A172 (cell line): Measurements from ENCODE around the gene RHOF. TPM values are rescaled to one million over a fixed set of nuclear protein-coding genes. Genes with fewer than 3 reads are reported as not detected.

ENCODE experiments used
- DNase-seq: peaks from one replicate; pipeline ENCODE4 v3.0.0-alpha.2; 2015; ENCODE audit warnings: low spot score
- total RNA-seq: library from RNA; depleted of rRNA; stranded (reverse); fragments of >200 nt; shearing (Covaris generic); gene quantifications from 2 replicates; pipeline ENCODE4 v1.2.3, GENCODE V29; 2014; rRNA removed

Gene RHOF, protein sequence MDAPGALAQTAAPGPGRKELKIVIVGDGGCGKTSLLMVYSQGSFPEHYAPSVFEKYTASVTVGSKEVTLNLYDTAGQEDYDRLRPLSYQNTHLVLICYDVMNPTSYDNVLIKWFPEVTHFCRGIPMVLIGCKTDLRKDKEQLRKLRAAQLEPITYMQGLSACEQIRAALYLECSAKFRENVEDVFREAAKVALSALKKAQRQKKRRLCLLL
- 1.8 and 2.7 TPM in 2 replicates for total RNA-seq

DNA sequence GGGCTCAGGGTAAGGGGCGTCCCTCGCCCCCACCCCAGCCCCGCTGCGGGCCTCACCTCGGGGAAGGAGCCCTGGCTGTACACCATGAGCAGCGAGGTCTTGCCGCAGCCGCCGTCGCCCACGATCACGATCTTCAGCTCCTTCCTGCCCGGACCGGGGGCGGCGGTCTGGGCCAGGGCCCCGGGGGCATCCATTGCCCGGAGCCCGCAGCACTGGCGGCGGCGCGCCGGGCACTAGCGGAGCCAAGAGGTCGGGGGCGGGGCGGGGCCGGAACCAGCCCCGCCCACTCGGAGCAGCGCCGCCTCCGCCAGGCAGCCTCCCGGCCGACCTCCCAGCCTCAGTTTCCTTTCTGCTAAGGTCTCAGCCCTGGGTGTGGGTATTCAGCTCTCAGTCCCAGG is at the start of gene RHOF:
TSS of gene RHOF (minus strand) at position 249 of the 398 bp plus-strand sequence. CDS start at position 194, 55 bp downstream.
- no peak for DNase-seq

DNA sequence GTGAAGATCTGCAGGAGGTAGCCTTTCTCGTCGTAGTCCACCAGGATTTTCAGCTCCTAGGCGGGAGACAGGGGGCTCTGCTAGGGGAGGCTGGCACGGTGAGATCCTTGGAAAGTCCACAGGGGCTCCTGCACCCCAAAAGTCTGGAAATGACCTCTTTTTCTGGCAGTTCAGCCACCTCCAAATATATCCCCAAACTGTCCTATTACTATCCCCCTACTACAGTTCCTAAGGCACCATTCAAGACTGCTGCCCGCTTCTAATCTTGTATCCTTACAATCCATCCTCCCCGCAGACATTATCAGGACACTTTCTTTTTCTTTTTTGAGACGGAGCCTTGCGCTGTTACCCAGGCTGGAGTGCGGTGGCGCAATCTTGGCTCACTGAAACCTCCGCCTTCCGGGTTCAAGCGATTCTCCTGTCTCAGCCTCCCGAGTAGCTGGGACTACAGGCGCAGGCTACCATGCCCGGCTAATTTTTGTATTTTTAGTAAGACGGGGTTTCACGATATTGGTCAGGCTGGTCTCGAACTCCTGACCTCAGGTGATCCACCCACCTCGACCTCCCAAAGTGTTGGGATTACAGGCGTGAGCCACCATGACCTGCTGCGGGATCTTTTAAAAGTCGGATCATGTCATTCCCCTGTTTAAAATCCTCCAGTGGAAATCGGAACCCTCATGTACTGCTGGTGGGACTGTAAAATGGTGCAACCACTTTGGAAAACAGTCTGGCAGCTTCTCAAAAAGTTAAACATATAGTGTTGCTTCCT is 46.7 kb upstream of the RHOF start:
- DNase-seq: no peak

DNA sequence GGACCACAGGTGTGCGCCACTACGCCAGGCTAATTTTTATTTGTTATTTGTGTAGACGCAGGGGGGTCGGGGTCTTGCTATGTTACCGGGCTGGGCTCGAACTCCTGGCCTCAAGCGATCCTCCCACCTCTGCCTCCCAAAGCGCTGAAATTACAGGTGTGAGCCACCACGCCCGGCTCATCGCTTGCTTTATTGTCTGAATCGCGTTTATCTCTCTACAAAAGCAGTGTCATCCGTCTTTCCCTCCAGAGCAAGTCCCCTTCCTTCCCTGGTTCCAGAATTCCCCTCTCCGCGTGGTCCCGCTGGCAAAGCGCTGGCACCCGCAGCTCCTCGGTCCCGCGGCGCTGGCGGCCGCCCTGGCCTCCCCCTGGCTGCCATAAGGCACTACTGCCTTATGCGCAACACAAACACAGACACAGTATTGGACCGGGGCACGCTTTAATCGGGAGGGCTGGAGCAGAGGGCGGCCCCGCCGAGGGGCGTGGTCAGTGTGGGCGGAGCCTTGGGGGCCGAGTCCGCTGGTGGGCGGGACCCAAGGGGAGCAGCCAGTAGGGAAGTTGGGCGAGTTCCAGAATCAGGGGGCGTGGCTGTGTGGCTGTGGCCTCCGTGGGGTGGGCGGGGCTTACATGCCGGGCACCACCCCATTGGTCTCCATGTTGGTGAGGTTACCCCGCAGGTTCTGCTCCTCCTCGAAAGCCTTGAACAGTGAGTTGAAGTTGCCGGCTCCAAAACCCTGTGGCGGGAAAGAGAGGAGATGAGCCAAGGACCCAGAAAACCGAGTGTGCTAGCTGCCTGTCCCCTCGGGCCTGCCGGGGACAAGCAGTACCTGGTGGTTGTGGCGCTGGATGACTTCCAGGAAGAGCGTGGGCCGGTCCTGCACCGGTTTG is 45.9 kb upstream of the RHOF start:
- DNase-seq: peak; percentile 97

DNA sequence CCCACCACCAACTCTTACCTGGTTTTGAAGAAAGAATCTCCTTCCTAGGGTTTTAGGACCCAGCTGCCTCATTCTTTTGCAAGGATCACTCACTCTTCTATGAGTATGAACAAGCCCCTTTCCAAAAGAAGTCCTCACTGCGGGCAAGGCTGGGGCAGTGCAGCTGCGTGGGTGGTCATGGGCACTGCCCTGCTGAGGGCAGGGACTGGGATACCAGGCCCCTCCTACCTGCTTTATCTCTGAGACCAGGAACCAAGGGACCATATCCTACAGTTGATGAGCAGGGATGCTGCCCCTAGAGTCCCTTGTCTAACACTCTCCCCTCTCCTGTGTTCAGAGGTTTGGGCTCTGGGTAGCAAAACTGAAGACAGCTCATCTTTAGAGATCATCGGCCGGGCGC is 44.6 kb upstream of the RHOF start:
- no peak for DNase-seq

DNA sequence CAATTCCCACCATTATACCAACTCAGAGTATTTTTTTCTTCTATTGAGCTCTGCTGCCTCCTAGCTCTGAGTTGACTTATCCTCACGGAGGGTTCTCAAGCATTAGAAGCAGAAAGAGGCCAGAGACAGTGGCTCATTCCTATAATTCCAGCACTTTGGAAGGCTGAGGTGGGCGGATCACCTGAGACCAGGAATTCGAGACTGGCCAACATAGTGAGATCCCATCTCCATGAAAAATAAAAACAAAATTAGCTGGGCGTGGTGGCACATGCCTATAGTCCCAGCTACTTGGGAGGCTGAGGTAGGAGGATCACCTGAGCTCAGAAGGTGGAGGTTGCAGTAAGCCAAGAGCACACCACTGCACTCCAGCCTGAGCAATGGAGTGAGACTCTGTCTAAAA is 44.2 kb upstream of the RHOF start:
- no peak for DNase-seq

DNA sequence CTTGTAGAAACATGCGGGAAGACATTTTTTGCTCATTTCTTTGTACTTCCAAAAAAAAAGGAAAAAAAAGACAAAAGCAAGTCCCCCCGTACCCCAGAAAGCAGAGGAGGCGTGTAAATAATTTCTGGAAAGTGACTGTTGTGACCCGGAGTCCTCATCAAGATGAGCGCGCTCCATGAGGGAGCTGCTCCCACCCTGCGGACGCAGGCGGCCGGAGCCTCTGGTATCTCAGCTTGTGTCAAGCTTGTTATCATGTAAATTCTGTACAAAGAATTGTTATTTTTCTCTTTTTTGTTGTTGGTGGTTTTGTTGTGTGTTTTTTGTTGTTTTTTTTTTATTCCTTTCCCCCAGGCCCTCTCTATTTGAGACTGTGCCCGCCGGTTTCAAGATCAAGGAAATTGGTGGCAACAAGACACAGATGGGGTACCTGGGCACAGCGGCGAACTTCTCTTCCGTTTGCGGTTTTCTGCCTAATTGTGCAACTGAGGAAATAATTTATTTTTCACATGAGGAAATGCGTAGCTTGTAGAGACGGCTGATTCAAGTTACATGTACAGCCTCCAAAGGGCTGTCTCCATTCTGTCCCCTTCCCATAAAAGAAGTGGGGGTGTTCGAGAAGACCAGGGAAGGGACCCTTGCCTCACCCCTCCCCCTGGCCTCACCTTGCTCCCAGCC is 38.2 kb upstream of the RHOF start:
- no peak for DNase-seq

DNA sequence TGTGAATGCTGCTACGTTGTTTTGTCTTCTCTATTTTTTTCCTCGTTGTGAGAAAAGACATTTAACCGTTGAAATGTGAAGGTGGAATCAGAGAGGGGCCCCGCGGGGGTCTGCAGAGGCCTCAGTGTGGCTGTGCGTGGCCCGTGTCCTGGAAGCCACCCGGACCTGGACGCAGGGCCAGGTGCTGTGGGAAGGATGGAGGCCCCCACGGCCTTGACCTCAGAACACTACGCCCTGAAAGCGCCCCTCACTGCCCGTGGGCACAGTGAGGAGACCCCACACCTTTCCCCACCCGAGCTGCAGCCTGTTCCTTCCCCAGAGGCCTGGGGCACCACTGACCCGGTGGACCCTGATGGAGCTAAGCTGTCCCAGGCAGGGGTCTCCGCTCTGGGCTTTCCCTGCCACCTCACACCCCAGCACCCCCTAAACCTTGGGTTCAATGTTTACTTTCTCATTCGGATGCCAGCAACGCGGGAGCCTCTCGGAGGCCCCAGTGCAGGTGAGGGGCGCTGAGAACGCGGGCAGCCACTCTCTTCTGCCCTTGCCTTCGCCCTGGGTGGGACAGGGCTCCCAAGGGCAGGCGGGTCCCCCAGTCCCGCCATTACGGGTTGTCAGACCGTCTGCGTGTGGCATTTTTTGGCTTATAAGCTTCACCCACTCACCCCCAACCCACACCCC is 37.2 kb upstream of the RHOF start:
- no peak for DNase-seq

DNA sequence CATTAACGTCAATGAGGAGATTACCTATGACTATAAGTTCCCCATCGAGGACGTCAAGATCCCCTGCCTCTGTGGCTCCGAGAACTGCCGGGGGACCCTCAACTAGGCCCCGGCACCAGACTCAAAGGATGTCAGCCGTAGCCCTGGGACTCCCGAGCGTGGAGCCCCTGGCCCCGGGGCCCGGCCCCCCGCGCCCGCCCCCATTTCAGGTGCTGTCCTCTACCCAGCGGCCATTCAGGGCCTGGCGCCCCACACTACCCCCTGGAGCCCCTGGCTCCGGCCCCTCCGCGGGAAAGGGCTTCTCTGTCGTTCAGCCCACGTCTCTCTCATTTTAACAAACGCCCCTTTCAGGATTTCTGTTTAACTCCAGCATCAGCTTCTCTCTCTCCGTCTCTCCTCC is 36.6 kb upstream of the RHOF start:
- DNase-seq: no peak

DNA sequence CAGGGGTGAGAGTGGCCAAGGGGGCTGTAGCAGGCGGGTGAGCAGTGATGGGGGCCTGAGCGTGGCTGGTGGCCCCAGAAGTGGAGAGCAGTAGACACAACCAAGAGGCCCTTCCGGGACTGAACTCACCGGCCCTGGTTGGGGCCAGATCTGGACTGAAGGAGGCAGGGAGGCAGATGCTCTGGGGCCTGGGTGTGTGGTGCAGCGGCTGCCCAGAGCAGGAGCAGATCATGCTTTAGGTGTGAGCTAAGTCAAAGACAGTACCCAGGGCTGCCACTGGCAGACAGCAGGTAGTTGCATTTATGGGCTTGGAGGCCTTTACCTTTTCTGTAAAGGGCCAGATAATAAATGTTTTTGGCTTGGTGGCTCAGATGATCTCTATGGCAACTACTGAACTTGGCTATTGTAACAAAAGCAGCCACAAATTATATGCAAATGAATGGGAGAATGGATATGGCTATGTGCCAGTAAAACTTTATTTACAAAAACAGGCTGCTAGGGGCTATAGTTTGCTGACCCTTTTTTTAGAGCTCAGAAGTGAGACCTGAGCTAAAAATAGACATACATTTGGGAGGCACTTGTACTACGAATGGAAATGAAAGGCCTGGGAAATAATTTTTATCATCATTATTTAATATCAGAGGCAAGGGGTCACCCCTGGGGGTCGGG is 35.9 kb upstream of the RHOF start:
- no peak for DNase-seq

DNA sequence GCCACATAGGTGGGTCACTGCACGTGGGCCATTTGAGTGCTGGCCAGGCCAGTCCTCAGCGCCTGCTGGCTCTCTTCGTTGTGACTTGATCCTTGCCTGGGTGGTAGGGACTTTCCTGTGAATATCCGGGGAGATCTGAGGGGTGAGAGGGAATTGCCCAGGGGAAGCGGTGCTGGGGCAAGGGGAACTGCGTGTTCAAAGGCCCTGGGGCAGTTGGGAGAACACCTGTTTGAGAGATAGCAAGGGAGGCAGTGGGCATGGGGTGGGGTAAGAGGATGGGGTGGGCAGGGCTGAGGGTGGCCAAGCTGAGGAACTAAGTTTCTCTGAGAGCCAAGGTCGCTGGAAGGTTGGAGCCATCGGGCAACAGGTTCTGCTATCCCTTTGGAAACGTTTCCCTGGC is 35.3 kb upstream of the RHOF start:
- DNase-seq: no peak

DNA sequence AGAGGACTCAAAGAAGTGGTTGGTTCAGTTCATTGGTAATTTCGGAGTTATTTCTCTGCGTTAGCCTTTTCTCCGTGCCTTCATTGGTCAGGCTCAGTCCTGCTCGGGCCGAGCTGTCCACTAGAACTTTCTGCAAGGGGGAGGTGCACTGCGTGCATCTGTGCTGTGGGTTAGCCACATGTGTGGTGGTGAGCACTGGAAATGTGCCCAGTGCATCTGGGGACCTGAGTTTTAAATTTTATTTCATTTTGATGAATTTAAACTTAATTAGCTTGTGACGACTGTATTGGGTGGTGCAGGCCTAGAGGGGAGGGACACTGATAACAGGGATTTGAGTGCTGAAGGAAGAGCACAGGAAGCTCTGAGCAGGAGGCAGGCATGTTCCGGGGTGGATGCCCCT is 34.8 kb upstream of the RHOF start:
- no peak for DNase-seq

DNA sequence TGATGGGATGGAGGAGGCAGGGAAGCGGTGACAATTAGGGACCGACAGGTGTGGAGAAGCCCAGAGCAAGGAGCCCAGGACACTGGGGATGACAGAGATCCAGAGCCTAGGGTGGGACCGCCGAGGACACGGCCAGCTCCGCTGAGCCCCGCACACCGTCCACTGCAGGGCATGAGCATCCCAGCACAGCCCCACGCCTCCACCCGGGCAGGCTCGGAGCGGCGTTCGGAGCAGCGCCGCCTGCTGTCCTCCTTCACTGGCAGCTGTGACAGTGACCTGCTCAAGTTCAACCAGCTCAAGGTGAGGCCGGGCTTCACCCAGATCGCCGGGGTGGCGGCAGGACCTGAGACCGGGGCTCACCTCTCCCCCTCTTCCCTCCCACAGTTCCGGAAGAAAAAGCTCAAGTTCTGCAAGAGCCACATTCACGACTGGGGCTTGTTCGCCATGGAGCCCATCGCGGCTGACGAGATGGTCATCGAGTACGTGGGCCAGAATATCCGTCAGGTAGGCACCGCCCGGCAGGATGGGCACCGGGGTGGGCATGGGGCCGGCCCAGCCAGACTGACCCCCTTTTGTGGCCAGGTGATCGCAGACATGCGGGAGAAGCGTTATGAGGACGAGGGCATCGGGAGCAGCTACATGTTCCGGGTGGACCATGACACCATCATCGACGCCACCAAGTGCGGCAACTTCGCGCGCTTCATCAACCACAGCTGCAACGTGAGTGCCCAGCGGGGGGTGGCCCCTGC is 34.0 kb upstream of the RHOF start:
- DNase-seq: no peak

DNA sequence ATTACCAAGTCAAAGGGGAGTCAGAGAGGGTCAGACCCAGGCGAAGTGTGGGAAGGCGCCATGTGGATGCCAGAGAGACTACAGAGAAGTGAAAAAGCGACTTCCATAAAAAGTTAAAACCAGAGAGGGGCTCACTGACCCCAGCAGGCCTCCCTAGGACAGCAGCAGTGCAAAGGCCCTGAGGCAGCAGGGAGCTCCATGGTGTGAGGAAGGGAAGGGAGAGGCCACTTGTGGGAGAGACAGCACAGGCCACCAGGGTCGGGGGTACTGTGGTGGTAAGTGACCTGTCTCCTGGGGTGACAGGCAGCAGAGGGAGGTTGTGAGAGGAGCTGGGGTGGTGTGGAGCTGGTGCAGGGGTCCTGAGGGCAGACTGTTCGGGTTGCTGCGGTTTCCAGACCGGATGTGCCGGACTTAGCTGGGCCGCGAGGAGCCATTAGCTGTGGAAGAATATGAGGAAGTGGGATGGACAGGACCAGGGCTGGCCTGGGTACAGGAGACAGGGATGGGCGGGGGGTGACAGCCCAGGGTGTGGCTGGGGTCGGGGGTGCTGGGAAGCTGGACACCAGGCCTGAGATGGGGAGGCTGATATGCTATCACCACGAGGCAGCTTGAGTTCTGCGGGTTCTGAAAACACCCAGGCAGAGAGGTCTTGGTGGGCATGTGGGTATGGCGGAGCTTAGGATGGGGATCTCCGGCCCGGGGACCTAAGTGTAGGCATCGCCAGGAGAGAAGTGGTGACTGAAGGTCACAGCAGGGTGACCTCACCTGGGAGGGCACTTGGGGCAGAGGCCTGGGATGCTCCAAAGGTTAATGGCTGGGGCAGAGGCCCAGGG is 33.0 kb upstream of the RHOF start:
- no peak for DNase-seq

DNA sequence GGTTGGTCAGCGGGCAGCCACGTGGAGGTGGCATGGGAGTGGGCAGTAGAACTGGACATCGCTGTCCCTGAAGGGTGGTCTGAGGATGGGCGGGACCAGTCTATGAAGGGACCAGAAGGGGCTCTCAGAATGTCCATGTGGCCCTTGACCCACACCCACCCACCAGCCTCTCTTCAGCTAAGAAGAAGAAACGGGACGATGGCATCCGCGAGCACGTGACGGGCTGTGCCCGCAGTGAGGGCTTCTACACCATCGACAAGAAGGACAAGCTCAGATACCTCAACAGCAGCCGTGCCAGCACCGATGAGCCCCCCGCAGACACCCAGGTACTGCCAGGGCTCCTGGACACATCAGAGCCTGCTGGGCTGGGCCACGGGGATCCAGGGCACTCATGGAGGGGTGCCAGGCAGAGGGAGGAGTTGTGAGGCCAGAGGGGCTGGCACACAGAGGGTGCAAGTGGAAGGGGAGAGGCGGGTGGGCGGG is 31.6 kb upstream of the RHOF start:
- DNase-seq: no peak

DNA sequence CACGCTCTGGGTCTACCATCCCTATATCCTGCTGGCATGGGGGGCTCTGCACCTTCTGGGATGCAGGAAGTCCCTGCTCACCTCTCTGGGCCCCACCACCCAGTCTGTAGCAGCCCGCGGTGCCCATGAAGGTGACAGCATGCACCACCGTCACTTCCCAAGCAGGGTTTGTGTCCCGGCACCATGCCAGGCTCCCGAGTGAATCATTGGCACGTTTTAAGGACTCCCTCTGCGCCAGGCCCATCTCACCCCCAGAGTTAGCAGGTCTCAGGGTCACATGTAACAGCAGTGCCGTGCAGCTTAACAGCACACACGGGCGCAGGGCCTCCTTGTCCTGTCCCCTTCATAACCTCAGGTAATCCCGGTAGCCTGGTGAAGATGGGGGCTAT is 30.2 kb upstream of the RHOF start:
- no peak for DNase-seq

DNA sequence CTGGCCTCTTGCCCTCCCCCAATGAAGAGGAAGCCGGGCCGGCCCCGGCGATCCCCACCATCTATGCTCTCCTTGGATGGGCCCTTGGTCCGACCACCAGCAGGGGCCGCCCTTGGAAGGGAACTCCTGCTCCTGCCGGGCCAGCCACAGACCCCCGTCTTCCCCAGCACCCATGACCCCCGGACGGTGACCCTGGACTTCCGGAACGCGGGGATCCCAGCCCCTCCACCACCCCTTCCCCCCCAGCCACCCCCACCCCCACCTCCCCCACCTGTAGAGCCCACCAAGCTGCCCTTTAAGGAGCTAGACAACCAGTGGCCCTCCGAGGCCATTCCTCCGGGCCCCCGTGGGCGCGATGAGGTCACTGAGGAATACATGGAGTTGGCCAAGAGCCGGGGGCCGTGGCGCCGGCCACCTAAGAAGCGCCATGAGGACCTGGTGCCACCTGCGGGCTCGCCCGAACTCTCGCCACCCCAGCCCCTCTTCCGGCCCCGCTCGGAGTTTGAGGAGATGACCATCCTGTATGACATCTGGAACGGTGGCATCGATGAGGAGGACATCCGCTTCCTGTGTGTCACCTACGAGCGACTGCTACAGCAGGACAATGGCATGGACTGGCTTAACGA is 29.7 kb upstream of the RHOF start:
- no peak for DNase-seq

DNA sequence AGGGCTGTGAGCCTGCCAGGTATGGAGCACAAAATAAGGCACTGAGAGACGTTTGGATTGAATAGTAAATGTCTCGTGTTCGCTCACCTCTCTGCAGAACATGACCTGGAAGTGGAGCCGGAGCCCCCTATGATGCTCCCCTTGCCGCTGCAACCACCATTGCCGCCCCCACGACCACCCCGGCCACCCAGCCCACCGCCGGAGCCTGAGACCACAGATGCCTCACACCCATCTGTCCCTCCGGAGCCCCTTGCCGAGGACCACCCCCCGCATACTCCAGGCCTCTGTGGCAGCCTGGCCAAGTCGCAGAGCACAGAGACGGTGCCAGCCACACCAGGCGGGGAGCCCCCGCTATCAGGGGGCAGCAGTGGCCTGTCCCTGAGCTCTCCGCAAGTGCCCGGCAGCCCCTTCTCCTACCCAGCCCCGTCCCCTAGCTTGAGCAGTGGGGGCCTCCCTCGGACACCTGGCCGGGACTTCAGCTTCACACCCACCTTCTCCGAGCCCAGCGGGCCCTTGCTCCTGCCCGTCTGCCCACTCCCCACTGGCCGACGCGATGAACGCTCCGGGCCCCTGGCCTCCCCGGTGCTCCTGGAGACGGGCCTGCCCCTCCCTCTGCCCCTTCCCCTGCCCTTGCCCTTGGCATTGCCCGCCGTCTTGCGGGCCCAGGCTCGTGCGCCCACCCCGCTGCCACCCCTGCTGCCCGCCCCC is 29.1 kb upstream of the RHOF start:
- no peak for DNase-seq

DNA sequence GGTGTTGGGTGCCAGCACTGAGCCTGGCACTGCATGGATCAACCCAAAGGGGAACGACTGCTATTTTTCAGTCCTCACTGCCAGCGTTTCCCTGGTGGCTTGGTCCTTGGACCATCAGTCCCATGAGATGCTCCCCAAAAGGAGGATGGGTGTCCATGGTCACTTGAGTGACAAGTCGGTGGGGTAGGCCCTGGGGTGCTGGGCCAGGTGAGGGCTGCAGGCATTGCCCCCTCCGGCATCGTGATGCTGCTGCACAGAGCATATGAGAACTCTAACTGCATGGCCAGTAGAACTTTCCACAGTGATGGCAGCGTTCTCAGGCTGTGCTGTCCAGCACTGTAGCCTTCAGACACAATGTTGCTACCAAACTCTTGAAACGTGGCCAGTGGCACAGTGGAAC is 26.6 kb upstream of the RHOF start:
- no peak for DNase-seq
